ENCODE measurements around the gene EXOC6B.

DNA sequence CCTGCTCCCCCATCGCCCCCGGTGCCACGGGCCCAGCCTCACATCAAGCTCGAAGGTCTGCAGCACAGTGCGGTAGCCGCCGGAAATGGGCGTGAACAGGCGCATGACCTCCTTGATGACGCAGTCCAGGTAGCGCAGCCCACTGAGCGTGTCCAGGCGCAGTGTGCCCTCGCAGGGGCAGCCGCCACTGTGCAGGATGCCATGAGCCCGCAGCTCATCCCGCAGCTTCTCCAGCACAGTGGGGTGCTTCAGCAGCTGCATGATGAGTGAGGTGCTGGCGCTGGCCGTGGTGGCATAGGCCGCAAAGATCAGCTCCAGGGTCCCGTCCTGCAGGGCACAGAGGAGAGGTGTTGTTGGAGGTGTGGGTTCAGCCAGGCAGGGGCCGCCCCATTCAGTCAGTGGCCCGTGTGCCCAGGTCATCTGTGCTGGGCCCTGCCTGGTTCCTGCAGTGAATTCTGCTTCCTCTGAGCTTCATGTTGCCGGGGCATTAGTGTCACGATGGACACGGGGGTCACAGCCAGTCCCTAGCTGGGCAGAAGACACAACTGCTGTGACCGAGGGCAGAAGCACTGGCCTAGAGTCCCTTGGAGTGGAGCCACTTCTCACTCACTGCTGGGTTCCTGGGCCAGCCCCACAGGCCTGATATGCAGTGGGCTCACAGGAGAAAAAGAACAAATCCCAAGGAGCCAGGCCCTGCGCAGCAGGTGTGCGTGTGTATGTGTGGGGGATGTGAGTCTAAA, 692.7 kb downstream of the EXOC6B start:
- TF ChIP-seq POLR2AphosphoS5 (IDR thresholded peaks at IDR 0.05; ENCODE audit: low read depth, low read length) (no peak), POLR2A (IDR thresholded peaks at IDR 0.05; ENCODE audit: low read depth, low read length) (no peak), TAF1 (IDR thresholded peaks at IDR 0.05; ENCODE audit: low read depth, low read length) (no peak)

Measured in GM12891 (cell line).